SHP77 (cell line): ENCODE measurements around the gene MGRN1.

Source experiments
- DNase-seq, 2 experiments: peaks; one replicate each; lab custom pipeline; 2025; lab: John Stamatoyannopoulos, UW

MGRN1 gene

DNA sequence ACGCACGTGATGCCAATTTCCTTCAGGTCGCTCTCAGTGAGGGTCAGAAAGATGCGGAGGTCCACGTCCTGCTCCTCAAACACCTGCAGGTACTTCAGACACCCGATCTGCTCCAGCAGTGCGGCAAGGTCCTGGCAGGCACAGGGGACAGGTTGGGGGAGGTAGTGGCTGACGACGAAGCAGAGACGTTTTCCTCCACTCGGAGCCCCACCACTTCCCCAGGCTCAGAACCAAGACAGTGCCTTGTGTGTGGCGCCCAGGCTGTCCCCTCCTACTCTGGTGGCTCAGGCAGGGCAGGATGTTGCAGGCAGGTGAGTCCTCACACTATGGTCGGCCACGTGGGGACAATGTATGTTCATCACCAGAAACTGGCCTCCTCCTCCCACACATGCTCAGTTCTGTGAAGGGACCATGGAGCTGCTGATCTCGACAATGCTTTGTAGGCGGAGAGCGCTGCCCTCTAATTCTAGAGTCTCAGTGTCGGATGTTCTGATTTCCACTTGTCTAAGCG lies 74.5 kb downstream of the MGRN1 start:
- DNase-seq = no peak

- DNase-seq = no peak
Measured at GRCh38 chr16:4700380-4700996, 75.9 kb downstream of the MGRN1 start.

DNA sequence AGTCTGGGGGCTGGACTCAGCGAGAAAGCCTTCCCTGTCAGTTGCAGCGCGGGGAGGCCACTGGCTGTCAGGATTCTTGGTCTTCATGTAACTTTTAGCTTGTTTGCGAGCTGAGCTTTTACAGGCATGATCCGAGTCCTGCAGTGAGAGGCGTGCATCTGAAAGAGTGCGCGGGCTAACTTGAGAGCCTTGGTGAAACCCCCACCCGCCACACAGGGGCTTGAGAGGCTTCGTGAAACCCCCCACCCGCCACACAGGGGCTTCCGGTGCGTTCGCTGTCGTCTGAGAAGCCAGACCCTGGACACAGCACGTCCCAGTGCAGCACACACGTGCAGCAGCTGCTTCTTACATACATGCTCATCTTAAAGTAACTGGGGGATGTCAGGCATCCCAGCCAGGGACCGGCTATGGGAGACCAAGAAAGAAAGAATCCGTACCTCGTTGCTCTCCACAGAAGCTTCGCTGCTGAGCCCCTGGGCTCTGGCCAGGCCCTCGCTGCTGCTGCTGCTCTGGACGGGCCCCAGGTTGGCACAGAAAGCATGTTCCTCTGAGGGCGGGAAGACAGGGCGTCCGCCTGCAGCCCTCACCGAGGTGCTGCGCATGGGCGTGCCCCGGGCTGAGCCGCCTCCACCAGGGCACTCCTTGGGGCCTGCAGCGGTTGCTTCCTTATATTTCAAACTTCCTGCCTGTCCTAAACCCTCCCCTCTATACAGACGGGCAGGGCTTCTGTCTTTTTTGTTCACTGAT lies 76.5 kb downstream of the MGRN1 start:
- DNase-seq = no peak

DNA sequence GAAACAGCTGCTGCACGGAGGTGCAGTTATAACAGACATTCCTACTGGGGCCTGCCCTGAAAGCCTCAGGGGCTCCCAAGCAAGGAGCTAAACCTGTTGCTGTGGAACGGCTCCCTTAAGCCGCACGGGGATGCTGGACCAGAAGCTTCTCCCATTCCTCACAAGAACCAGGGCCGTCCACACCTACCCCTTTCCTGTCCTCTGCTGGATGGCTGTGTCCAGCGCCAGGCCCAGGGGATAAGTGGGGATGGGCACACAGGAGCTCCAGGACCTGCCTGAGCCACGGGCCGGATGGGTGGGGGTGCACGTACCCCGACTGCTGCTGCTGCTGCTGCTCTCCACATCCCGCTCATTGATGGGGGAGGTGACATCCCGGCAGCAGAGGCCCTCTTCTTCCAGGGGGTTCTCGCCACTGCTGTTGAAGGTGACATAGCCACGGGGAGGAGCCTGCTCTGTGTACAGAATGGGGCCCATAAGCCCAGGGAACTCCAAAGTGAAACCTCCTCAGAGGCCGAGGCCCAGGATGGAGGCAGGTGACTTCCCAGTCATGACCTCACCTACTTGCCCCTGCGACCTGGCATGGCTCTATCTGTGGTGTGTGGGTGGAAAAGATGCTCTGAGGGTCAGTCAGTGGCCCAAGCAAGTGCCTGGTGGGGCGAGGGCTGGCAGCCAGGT lies 77.3 kb downstream of the MGRN1 start:
- DNase-seq = no peak

GRCh38 chr16:4702466-4702808 lies 77.8 kb downstream of the MGRN1 start:
- no peak for DNase-seq

- no peak for DNase-seq
Measured at GRCh38 chr16:4703906-4704305, 79.3 kb downstream of the MGRN1 start.

- DNase-seq = no peak
Measured at GRCh38 chr16:4704491-4704890, 79.9 kb downstream of the MGRN1 start.

- no peak for DNase-seq
Measured at GRCh38 chr16:4704913-4705312, 80.3 kb downstream of the MGRN1 start.

DNA sequence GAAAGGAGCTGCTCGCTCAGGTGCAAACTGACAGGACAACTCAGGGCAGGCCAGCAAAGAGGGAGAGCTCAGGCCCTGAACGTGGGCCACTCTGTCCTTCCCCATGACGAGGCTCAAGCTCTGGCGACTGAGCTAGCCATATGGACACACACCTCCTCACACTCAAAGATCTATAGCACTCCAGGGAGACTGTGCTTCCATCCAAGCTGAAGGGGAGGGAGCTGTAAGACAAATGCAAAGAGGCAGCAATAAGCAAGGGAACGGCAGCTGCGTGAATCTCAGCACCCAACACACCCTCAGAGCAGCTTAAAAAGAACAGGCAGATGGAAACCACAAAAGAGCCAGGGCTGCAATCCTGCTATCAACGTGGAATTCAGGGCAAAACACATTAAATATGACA lies 82.2 kb downstream of the MGRN1 start:
- DNase-seq = no peak

GRCh38 chr16:4709481-4709880 lies 84.9 kb downstream of the MGRN1 start:
- no peak for DNase-seq

- no peak for DNase-seq
Measured at GRCh38 chr16:4713663-4714501, 89.3 kb downstream of the MGRN1 start.

DNA sequence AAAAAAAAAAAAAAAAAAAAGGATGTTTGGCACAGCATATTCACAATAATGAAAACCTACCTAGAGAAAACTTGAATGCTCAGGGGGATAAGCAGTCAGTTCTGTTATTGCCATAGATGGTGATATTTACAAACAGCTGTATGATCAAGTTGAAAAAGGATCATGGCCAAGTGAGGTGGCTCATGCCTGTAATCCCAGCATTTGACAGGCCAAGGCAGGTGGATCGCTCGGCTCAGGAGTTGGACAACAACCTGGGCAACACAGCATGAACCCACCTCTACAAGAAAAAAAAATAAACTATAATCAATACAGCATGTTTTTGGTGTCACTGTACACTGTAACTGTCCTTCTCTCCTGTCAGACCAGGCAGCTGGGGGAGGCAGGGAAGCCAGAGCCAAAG lies 90.4 kb downstream of the MGRN1 start:
- DNase-seq = no peak

GRCh38 chr16:4718466-4718865 lies 93.8 kb downstream of the MGRN1 start:
- DNase-seq = no peak

DNA sequence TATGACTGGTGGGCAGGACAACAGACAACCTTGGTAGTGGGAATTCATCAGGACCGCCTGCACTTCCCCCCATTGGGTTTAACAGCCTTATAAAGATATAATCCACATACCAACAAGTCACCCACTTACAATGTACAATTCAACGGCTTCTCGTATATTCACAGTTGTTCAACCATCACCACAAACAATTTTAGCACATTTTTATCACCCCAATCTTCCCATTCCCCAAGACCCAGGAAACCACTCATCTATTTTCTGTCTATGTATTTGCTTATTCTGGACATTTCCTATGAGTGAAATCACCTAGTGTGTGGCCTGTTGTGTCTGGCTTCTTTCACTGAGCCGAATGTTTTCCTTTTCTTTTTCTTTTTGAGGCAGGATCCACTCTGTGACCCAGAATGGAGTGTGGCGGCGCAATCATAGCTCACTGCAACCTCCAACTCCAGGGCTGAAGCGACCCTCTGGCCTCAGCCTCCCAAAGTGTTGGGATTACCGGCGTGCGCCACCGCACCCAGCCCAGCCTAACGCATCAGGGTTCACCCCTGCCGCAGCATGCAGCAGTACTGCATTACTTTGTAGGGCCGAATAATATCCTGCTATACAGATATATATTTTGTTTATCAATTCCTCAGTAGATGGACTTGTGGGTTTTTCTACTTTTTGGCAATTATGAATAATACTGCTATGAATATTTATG lies 98.6 kb downstream of the MGRN1 start:
- DNase-seq = no peak

DNA sequence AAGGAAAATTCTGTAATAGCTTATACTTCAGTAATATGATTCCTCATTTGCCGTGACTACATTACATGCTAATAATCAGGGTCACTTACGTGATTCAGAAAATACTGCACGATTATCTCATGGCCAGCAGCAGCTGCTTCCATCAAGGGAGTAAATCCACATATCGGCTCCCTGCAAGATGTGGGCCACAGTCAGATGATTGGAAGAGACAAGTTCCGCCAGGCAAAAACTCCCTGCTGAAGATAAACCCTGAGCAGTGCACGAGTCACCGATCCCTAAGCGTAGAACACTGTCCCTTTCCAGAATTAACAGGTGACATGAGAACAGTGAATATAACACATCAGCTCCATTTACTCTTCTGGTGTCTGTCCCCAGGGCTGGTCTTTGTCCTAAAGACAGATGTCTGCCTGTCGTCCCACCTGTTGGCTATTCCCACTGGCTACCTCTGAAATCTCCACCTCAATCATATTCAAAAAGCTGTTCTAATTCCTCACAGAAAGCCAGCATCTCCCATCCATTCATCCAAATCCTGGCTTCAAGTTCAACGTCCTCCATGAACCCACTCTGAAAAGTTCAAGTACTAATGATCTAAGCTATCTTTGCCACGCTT lies 100.1 kb downstream of the MGRN1 start:
- no peak for DNase-seq

DNA sequence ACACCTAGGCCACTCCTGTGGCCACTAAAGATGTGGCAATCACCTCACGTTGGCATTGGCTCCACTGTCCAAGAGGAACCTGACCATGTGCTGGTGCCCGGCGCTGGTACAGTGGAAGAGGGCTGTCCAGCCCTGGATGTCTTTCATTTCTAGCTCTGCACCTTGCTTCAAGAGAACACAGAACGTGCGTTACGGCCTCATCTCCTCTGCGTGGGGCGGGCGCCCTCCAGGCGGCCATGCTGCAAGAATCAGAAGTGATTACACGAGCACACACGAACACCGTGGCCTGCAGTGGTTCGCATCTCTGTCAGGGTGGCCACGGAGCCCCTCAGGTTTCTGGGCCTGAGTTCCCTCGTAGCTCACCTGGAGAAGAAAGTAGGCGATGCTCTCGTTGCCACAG lies 102.0 kb downstream of the MGRN1 start:
- DNase-seq = no peak

GRCh38 chr16:4728676-4729075 lies 104.0 kb downstream of the MGRN1 start:
- no peak for DNase-seq

- DNase-seq = no peak
Measured at GRCh38 chr16:4729876-4730275, 105.2 kb downstream of the MGRN1 start.

GRCh38 chr16:4733211-4733742 lies 108.7 kb downstream of the MGRN1 start:
- DNase-seq = no peak

GRCh38 chr16:4733747-4734062 lies 109.1 kb downstream of the MGRN1 start:
- DNase-seq = no peak

- DNase-seq = peak; percentile 94 to 95
Measured at GRCh38 chr16:4734063-4734729, 109.6 kb downstream of the MGRN1 start, which contains the start of the genes ANKS3 and DNAAF8. ANKS3 (minus strand) TSS chr16:4734271; CDS start chr16:4730149, 4,122 bp downstream. DNAAF8 (plus strand) TSS chr16:4734537; CDS start chr16:4736515, 1,978 bp downstream.
